NB4 (cell line): ENCODE data around the gene TTLL7.

Source experiments
- CTCF ChIP-seq: IDR thresholded peaks from one replicate; pipeline ENCODE4 v1.5.1; 2012; ENCODE audit warnings: low read depth, low read length
- MAX ChIP-seq: IDR thresholded peaks from 2 replicates; pipeline ENCODE4 v1.6.1; 2011; ENCODE audit warnings: low read depth, low read length
- MYC ChIP-seq: IDR thresholded peaks from 2 replicates; pipeline ENCODE4 v1.6.1; 2011; ENCODE audit warnings: low read depth, low read length
- POLR2A ChIP-seq: IDR thresholded peaks from 2 replicates; pipeline ENCODE4 v1.6.1; 2011; ENCODE audit warnings: mild to moderate bottlenecking; ENCODE audit not compliant: insufficient read length; ENCODE audit errors: extremely low read depth

GRCh38 chr1:83844546-83844945 is 154.4 kb downstream of the TTLL7 start:
- TF ChIP-seq CTCF: no peak
- no peak for TF ChIP-seq POLR2A
- TF ChIP-seq MAX: no peak
- TF ChIP-seq MYC: no peak
